ENCODE measurements around the gene SUOX.
"Not testable (repeated sequence)": the region's sequence is repeated elsewhere in the genome, so short reads cannot be mapped to it uniquely, and the experiment has no call there.

The SUOX gene

DNA sequence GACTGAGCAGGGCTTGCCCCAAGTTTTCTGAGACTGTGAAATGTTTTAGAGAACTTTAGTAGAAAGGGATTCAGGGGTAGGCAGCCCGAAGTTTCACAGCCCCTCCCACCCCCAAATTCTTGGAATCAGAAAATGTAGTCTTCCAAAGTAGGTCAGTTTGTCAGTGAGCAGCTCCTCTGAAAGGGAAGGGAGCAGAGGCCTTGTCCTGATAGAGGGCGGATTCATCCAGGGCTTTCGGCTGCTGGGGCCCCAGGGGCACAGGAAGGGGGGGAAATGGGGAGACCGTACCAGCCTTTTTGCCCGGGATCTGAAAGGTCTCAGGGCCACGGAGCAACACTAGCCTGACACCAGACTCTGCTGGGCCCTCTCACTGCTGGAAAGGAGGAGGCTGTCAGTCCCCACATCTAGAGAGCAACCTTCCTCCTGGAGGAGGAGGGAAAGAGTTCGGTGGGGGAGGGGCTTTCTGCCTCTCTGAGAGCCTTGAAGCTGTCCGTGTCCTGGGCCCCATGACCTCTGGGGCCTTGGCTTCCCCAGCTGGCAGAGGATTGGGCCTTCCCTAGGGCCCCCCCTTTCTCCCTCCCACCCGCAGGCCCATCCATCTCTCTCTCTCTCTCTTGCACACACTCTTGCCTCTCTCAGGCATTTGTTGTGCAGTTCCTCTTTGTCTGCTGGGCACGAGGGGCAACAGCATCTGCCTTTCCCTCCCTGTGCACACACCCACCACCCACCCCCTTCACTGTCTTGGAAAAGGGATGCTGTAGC is 23.5 kb downstream of the SUOX start, which contains the start of gene IKZF4:
Gene IKZF4 (plus strand): TSS at position 621 of the 762 bp plus-strand sequence. CDS start 451 bp downstream, outside the sequence.
- DNase-seq (ENCODE audit: low read depth): no peak

DNA sequence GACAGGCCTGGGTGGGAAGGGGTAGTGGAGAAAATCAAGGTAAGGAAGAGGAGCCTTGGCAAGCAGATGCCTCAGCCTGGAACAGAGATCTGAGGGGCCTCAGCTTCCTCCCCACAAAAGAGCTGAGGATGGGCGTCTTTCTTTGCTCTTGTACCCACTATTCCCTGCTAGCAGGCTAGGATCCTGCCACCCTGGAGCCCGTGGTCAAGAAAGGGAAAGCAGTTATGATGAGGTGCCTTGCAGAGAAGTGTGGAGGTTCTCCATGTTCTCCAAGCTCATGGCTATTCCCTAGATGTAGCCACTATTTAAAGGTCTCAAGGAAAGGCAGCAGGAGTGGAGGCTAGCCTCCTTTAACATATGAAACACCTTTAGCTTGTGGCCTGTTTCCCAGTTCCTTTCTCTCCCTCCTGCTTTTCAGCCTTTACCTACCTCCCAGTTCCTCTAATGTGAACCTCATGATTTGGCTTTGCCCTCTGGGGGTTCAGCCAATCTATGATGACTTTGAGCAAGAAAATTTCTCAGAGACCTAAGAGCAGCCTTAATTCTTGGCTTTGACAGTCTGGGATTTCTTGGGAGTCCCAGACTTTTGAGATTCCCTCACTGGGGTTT is 24.9 kb downstream of the SUOX start:
- no peak for DNase-seq (ENCODE audit: low read depth)

DNA sequence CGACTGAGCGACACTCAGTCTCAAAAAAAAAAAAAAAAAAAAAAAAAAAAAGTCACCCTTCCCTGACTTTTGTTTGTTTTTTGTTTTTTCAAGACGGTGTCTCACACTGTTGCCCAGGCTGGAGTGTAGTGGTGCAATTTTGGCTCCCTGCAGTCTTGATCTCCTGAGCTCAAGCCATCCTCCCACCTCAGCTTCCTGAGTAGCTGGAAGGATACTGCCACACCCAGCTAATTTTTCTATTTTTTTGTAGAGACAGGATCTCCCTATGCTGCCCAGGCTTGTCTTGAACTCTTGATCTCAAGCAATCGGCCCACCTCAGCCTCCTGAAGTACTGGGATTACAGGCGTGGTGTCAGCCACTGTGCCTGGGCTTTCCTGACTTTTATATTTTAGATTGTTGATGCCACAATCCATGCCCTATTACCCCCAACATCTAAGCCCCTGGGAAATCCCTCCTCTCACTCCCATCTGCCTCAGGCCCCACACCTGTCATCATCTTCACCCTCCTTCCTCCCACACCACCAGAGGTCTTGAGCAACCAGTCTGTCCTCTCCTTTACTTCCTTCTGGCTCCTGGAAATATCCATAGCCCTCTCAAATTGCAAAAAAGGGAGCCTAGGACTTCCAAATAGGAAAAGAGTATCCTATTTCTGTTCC is 31.6 kb downstream of the SUOX start:
- no peak for DNase-seq (ENCODE audit: low read depth)

DNA sequence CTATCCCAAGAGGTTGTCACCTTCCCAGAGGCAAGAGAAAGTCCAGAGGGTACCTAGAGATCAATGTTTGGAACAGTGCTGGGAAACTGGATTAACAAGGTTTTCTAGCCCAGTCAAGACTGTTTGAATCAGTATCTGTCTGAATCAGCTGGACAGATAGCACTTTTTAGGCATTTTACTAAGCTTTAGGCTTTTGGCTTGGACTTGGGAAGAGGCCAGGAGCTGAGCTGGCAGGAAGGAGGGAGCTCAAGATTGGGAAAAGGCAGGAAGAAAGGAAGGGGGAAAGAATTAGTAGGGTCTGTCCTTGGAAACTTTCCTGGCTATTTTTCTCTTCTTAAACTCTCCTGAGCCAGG is 32.1 kb downstream of the SUOX start:
- no peak for DNase-seq (ENCODE audit: low read depth)

DNA sequence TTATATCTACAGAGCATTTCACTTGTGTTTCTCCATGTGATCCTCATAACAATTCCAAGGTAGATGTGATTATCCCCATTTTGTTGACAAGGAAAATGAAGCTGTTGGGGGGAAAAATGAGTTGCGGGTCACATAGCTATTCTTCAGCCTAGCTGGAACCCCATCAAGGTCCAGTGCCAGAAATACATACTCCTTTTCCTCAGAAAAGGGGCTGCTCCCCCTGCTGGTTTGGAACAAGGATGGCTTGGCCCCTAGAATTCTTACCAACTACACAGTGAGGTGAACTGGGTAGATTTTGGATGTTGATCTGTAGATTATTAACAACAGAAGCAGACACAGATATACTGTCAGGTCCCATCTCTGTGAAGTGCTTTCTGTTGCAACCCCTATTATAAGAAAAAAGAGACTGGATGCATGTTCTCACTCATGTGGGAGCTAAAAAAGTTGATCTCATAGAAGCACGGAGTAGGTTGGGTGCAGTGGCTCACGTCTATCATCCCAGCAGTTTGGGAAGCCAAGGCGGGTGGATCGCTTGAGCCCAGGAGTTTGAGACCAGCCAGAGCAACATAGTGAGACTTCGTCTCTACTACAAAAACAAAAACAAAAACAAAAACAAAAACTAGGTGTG is 32.7 kb downstream of the SUOX start:
- DNase-seq (ENCODE audit: low read depth): no peak

DNA sequence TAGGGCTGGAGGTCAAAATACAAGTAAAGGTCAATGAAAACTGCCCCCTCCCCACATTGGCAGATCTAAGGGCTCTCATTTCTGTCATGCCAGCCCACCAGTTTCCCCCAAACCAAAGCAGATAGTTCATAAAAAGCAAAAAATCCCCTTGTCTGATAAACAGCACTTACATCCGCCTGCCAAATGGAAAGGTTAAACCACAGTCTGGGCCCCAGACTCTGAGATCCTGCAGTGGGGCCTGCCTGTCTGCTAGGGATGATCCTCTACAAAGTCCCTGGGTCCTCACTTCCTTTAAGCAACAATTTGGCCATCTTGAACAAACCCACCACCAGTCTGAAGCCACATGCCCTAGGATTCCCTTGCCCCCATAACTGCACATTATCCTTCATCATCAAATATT is 34.9 kb downstream of the SUOX start:
- DNase-seq (ENCODE audit: low read depth): no peak

DNA sequence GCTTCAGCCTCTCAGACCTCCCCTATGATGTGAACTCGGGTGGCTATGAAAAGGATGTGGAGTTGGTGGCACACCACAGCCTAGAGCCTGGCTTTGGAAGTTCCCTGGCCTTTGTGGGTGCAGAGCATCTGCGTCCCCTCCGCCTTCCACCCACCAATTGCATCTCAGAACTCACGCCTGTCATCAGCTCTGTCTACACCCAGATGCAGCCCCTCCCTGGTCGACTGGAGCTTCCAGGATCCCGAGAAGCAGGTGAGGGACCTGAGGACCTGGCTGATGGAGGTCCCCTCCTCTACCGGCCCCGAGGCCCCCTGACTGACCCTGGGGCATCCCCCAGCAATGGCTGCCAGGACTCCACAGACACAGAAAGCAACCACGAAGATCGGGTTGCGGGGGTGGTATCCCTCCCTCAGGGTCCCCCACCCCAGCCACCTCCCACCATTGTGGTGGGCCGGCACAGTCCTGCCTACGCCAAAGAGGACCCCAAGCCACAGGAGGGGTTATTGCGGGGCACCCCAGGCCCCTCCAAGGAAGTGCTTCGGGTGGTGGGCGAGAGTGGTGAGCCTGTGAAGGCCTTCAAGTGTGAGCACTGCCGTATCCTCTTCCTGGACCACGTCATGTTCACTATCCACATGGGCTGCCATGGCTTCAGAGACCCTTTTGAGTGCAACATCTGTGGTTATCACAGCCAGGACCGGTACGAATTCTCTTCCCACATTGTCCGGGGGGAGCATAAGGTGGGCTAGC is 37.7 kb downstream of the SUOX start:
- no peak for DNase-seq (ENCODE audit: low read depth)

DNA sequence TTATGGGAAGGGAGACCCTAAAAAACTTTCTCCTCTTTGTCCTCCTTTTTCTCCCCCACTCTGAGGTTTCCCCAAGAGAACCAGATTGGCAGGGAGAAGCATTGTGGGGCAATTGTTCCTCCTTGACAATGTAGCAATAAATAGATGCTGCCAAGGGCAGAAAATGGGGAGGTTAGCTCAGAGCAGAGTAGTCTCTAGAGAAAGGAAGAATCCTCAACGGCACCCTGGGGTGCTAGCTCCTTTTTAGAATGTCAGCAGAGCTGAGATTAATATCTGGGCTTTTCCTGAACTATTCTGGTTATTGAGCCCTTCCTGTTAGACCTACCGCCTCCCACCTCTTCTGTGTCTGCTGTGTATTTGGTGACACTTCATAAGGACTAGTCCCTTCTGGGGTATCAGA is 40.1 kb downstream of the SUOX start:
- DNase-seq (ENCODE audit: low read depth): no peak

DNA sequence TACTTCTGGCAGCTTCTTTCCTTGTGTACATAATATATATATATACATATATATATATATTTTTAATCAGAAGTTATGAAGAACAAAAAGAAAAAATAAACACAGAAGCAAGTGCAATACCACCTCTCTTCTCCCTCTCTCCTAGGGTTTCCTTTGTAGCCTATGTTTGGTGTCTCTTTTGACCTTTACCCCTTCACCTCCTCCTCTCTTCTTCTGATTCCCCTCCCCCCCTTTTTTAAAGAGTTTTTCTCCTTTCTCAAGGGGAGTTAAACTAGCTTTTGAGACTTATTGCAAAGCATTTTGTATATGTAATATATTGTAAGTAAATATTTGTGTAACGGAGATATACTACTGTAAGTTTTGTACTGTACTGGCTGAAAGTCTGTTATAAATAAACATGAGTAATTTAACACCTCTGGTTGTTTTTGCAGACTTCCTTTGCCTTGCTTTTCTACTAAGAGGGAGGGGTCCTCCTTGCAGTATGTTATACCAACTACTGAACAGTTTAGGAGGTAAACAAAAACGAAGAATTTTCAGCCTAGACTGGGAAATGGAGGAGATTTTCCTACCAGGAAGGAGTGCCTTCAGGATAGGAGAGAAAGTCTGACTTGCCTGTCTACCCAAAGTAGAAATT is 41.1 kb downstream of the SUOX start:
- DNase-seq (ENCODE audit: low read depth): no peak

DNA sequence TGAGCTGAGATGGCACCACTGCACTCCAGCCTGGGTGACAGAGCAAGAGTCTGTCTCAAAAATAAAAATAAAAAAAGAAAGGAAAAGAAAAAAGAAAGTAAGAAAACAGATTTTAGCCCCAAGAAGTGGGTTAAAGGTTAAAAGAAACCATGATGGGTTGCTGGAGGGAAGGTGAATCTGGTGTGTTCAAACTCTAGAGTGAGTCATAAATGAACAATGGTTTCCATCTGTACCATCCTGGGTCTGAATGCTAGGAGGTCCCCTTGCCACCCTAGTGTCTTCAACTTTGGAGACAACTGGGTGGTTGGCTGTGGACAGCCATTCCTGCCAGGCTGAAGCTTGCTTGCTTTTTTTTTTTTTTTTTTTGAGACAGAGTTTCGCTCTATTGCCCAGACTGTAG is 43.1 kb downstream of the SUOX start:
- DNase-seq (ENCODE audit: low read depth): no peak

DNA sequence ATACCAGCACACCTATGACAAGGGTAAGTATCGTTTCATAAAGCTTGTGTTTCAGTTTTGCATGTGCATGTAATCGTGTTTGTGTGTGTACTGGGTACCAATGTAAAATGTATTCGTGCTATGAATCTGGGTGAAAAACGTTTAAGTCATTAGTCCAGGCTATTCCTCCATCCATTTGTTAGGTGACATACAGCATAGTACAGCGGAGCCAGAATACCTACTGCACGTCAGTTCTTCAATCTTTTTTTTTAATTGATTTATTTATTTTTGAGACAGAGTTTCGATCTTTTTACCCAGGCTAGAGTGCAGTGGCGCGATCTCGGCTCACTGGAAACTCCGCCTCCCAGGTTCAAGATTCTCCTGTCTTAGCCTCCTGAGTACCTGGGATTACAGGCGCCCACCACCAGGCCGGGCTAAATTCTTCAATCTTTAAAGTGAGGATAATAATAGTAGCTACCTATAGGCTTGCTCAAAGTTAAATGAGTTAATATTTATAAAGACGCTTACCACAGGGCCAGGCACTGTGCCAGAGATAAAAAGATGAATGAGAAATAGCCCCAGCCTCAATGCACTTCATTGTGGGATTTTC is 44.0 kb downstream of the SUOX start:
- no peak for DNase-seq (ENCODE audit: low read depth)

DNA sequence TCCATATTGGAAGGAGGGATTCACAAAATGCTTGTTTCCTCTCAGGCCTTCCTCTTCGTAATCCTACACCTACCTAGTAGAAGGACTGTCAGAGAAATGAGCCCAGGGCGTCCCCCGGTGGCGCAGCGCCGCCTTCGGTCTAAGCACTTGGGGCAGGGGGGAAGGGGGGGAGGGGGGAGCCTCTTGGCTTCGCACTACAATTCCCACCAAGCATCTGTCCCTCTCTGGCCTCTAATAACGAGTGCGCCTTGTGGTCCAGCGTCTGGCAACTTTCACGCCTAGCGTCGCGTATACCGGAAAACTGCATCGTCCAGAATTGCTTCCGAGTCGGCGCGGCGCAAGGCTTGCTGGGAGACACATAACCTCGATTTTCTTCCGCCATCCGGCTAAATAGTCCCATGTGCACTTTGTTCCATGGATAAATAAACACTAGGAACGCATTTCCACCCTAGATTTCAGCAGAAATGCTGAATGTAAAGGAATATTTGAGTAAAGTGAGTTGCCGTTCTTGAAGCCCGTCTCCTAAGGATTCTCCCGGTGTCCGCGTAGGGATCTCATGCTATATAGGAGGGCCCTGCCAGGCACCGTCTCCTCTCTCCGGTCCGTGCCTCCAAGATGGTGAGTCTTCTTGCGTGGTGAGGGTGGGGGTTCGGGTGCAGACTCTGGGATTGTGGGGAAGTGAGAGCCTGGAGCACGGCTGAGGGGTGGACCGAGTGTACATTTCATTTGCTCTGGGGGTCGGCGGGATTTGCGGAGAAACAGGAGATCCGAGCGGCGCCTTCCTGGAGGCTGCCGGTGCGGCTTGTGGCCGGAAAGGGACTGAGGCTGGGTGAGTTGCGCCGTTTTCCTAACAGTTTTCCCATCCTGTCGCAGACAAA is 44.7 kb downstream of the SUOX start, which contains the start of gene RPS26:
Gene RPS26 (plus strand): TSS at position 367 of the 878 bp plus-strand sequence. CDS start 249 bp downstream, at position 616.
- peak; percentile 99 for DNase-seq (ENCODE audit: low read depth)

DNA sequence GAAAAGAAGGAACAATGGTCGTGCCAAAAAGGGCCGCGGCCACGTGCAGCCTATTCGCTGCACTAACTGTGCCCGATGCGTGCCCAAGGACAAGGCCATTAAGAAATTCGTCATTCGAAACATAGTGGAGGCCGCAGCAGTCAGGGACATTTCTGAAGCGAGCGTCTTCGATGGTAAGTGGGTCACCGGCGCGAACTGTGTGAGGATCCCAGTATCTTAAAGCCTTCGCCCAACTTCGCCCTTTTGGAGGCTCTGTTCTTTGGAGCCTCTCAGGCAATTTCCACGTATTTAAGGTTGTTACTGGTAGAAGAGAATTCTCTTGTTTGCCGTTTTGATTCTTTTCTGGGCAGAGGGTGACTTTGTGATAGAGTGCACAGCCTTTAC is 45.3 kb downstream of the SUOX start:
- not testable (repeated sequence) for DNase-seq (ENCODE audit: low read depth)

DNA sequence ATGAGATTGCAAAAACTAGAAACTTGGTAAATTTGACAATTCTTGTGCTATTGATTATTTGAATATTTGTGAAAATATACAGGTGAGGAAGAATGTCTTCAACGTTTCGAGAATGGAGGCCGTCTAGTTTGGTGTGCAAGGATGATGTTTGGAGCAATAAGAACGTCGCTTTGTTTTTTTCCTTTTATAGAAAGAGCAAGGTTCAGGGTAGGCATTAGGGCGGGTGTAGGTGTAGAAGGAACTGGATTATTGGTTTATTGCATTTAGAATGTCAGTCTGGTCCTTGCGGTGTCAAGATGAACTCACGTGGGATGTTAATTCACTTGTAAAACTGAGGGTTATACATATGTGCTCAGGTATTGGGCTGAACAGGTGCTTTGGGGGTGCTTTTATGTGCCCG is 45.8 kb downstream of the SUOX start:
- DNase-seq (ENCODE audit: low read depth): no peak

DNA sequence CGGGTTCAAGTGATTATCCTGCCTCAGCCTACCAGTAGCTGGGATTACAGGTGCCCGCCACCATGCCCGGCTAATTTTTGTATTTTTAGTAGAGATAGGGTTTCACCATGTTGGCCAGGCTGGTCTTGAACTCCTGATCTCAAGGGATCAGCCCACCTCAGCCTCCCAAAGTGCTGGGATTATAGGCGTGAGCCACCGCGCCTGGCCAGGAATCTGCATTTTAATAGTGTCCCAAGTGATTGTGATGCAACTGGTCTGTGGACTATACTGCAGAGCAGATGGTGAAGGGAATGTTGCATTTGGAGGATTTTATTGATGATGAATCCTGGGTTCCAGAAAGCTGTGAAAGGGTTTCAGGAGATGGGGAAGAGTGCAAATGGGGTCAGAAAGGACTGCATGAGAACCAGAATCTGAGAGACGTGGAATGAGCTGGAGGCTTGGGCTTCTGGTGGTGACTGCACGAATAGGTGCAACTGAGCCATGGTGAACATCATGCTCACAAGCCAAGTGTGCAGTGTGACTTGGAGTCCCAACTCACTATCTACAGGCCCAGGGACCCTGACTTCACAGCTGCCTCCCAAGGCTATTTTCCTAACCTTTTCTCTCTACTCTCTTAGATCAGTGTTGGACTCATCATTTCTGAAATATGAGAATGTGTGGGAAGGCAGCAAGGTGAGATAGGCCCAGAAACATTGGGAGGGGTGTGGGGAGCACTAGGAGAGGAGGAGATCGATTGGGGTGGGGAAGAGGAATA is 49.1 kb downstream of the SUOX start:
- DNase-seq (ENCODE audit: low read depth): no peak

DNA sequence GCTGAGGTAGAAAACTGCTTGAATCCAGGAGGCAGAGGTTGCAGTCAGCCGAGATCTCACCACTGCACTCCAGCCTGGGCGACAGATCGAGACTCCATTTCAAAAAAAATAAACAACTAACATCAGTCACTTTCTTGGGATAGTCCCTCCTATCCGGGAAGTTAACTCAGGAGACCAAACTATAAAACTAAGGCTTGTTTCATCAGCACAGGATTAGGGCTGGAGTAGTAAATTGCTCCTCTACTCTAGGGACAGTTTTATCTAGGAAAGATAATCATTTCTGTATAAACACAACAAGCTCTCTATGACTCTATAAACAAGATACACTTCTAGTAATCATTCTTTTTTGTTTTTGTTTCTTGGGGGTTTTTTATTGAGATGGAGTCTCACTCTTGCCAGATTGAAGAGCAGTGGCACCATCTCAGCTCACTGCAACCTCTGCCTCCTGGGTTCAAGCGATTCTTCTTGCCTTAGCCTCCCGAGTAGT is 56.4 kb downstream of the SUOX start:
- DNase-seq (ENCODE audit: low read depth): no peak
